Gastrocnemius medialis (tissue), 4 donors: ENCODE results near the gene PDZRN3. TPM values are rescaled to one million over a fixed set of nuclear protein-coding genes. Genes with fewer than 3 reads are reported as not detected.

Source experiments
- ATAC-seq, 2 donors: fragments of 150-250 bp; one replicate each; pipeline ENCODE4 v1.9.1; 2016
- DNase-seq, 2 donors: peaks; one replicate each; pipeline ENCODE4 v3.0.0-alpha.2; 2019
- H3K27ac ChIP-seq, 4 donors: fragments of 200-600 bp; sonication (generic); 1 replicate in 1 of 4; 2 replicates in 3 of 4; pipeline ENCODE4 v1.5.1; 2016 to 2018; ENCODE audit warnings: mild to moderate bottlenecking in 2 of 4, moderate library complexity in 1 of 4
- H3K27me3 ChIP-seq, 3 donors: fragments of 200-600 bp; sonication (generic) in 2 of 3; 1 replicate in 1 of 3; 2 replicates in 2 of 3; pipeline versions ENCODE4 v1.5.1 to v1.6.0; 2016 to 2019; ENCODE audit warnings: mild to moderate bottlenecking in 1 of 3, moderate library complexity in 1 of 3
- H3K36me3 ChIP-seq, 2 donors: fragments of 200-600 bp; sonication (generic) in 1 of 2; one replicate each; pipeline ENCODE4 v1.5.1; 2017 to 2018
- H3K4me1 ChIP-seq, 2 donors: fragments of 200-600 bp; sonication (generic) in 1 of 2; one replicate each; pipeline ENCODE4 v1.5.1; 2016 to 2017; ENCODE audit warnings: mild to moderate bottlenecking in 2 of 2
- H3K4me3 ChIP-seq, 4 donors: fragments of 200-600 bp; sonication (generic) in 3 of 4; 1 replicate in 1 of 4; 2 replicates in 3 of 4; pipeline ENCODE4 v1.5.1; 2016 to 2019; ENCODE audit warnings: mild to moderate bottlenecking in 2 of 4
- H3K9me3 ChIP-seq, 3 donors: fragments of 200-600 bp; sonication (generic) in 2 of 3; 1 replicate in 1 of 3; 2 replicates in 2 of 3; pipeline ENCODE4 v1.5.1; 2016 to 2019
- CTCF ChIP-seq, 5 experiments: fragments of 450-650 bp in 3 of 5; fragments of 200-600 bp in 2 of 5; sonication (generic) in 2 of 5; IDR thresholded peaks in 4 of 5; conservative IDR thresholded peaks in 1 of 5; 1 replicate in 4 of 5; 2 replicates in 1 of 5; pipeline ENCODE4 v1.5.1; 2016 to 2019; ENCODE audit warnings: antibody characterized with exemption in 5 of 5, mild to moderate bottlenecking in 3 of 5, moderate library complexity in 3 of 5
- POLR2A ChIP-seq, 2 donors: fragments of 450-650 bp; IDR thresholded peaks; one replicate each; pipeline ENCODE4 v1.6.1; 2017; ENCODE audit warnings: antibody characterized with exemption in 2 of 2, mild to moderate bottlenecking in 2 of 2, moderate library complexity in 2 of 2
- in situ Hi-C, 4 donors: fragments of 200-750 bp; cut with MboI; loops; one replicate each; pipeline versions ENCODE4 v1.15.0 to v1.8.0; 2017; ENCODE audit warnings: low sequenced_read_pairs in 4 of 4
- intact Hi-C: fragments of 100-400 bp; cut with DNase I; formaldehyde crosslinking; loops from one replicate; pipeline ENCODE4 v1.15.1; 2023; ENCODE audit warnings: low total_unique reads
- total RNA-seq, 4 donors: library from RNA; depleted of rRNA; stranded (reverse); fragments of >200 nt; gene quantifications; one replicate each; pipeline versions ENCODE4 v1.1.0 to v1.2.3, GENCODE V29; 2016

PDZRN3 gene
- total RNA-seq, 4 donors from 2014 or later, result 9.1 to 30.3 (median 24.7) TPM

- H3K4me1 ChIP-seq, result peaks cover 60 to 76% of the 10 kb centered on the region in 2 donors
- TF ChIP-seq CTCF (IDR thresholded peaks at IDR 0.05 in 4 of 5, conservative IDR thresholded peaks at IDR 0.05 in 1 of 5) (no peak), POLR2A (IDR thresholded peaks at IDR 0.05) (no peak)
- intact Hi-C loops, result no loop called here
These were observed 23.3 kb downstream of the PDZRN3 start for GRCh38 chr3:73601481-73601880.

GRCh38 chr3:73601011-73601410 lies 23.7 kb downstream of the PDZRN3 start:
- no peak for DNase-seq
- H3K4me3 ChIP-seq, result no peak overlapping the region
- no peaks in the 10 kb centered on the region for H3K27me3 ChIP-seq
- TF ChIP-seq POLR2A (IDR thresholded peaks at IDR 0.05), result no peak
- TF ChIP-seq CTCF (IDR thresholded peaks at IDR 0.05 in 4 of 5, conservative IDR thresholded peaks at IDR 0.05 in 1 of 5), result no peak
- in situ Hi-C loops (loop anchor here in 1 of 4 donors (10.0 kb wide), 1 partner anchor 86 kb away; no protein-coding TSS in a partner anchor), intact Hi-C loops (no loop called here)
- no peaks in the 10 kb centered on the region for H3K36me3 ChIP-seq
- no peak for ATAC-seq
- H3K4me1 ChIP-seq, result peaks cover 56 to 72% of the 10 kb centered on the region in 2 donors
- H3K27ac ChIP-seq, result no peak overlapping the region
- H3K9me3 ChIP-seq, result no peaks in the 10 kb centered on the region

More at GRCh38 chr3:73601481-73601880, 23.3 kb downstream of the PDZRN3 start:
- no peak overlapping the region for H3K4me3 ChIP-seq
- H3K27me3 ChIP-seq, result no peaks in the 10 kb centered on the region
- H3K27ac ChIP-seq, result no peak overlapping the region
- H3K36me3 ChIP-seq, result no peaks in the 10 kb centered on the region
- ATAC-seq, result no peak
- no peak for DNase-seq
- H3K9me3 ChIP-seq, result no peaks in the 10 kb centered on the region
- in situ Hi-C loops, result loop anchor here in 1 of 4 donors (10.0 kb wide), 1 partner anchor 87 kb away; no protein-coding TSS in a partner anchor

GRCh38 chr3:73600293-73600938 lies 24.3 kb downstream of the PDZRN3 start:
- Histone ChIP-seq H3K9me3 (no peaks in the 10 kb centered on the region), H3K27me3 (no peaks in the 10 kb centered on the region), H3K27ac (peak overlapping the region in 2 of 4 donors; percentile 7 to 24), H3K36me3 (no peaks in the 10 kb centered on the region), H3K4me3 (no peak overlapping the region), H3K4me1 (peaks cover 50 to 68% of the 10 kb centered on the region in 2 donors)
- ATAC-seq (peak in 1 of 2 donors; percentile 22), DNase-seq (no peak)
- intact Hi-C loops, result no loop called here
- in situ Hi-C loops, result loop anchor here in 1 of 4 donors (10.0 kb wide), 1 partner anchor 86 kb away; no protein-coding TSS in a partner anchor
- TF ChIP-seq CTCF (IDR thresholded peaks at IDR 0.05 in 4 of 5, conservative IDR thresholded peaks at IDR 0.05 in 1 of 5) (no peak), POLR2A (IDR thresholded peaks at IDR 0.05) (no peak)

- Histone ChIP-seq H3K4me3 (no peak overlapping the region), H3K27ac (no peak overlapping the region), H3K36me3 (no peaks in the 10 kb centered on the region), H3K4me1 (peaks cover 42 to 68% of the 10 kb centered on the region in 2 donors), H3K9me3 (no peaks in the 10 kb centered on the region), H3K27me3 (no peaks in the 10 kb centered on the region)
- no peak for DNase-seq
- no peak for ATAC-seq
- TF ChIP-seq CTCF (IDR thresholded peaks at IDR 0.05 in 4 of 5, conservative IDR thresholded peaks at IDR 0.05 in 1 of 5), result no peak
- no peak for TF ChIP-seq POLR2A (IDR thresholded peaks at IDR 0.05)
- intact Hi-C loops (no loop called here), in situ Hi-C loops (loop anchor here in 1 of 4 donors (10.0 kb wide), 1 partner anchor 85 kb away; no protein-coding TSS in a partner anchor)
These were observed 25.1 kb downstream of the PDZRN3 start for GRCh38 chr3:73599605-73600004.
